RCC 7860 (cell line): Measurements from ENCODE around the gene COPS4.
"Not testable (repeated sequence)": the region's sequence is repeated elsewhere in the genome, so short reads cannot be mapped to it uniquely, and the experiment has no call there.

ENCODE experiments used
- DNase-seq: peaks from one replicate; pipeline ENCODE4 v3.0.0-alpha.2; 2015; ENCODE audit warnings: low spot score
- FAIRE-seq: peaks from 2 replicates; lab custom pipeline; 2012; peaks lifted over from hg19 to GRCh38; lab: Jason Lieb, UNC

The COPS4 gene

DNA sequence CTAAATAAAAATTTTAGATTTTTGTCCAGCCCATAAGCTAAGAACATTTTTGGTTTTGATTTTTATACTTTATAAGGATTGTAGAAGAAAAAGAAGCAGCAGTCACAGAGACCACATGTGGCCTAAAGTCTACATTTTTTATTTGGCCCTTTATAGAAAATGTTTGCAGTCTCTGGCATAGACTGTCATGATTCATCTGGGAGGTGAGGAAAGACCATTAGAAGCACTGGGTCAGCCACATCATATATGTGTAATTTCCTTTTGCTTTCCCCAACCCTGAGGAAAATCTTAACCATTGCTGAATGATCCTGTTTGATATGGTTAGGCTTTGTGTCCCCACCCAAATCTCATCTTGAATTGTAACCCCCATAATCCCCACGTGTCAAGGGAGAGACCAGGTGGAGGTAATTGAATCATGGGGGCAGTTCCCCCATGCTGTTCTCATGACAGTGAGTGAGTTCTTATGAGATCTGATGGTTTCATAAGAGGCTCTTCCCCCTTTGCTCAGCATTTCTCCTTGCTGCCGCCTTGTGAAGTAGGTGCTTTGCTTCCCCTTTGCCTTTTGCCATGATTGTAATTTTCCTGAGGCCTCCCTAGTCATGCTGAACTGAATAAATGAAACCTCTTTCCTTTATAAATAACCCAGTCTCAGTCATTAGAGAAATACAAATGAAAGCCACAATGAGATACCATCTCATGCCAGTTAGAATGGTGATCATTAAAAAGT lies 12.1 kb upstream of the COPS4 start:
- DNase-seq (no peak), FAIRE-seq (no peak)

DNA sequence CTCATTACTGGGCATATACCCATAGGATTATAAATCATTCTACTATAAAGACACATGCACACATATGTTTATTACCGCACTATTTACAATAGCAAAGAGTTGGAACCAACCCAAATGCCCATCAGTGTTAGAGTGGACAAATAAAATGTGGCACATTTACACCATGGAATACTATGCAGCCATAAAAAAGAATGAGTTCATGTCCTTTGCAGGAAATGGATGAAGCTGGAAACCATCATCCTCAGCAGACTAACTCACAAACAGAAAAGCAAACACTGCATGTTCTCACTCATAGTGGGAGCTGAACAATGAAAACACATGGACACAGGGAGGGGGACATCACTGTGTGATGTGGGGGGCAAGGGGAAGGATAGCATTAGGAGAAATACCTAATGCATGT lies 11.4 kb upstream of the COPS4 start:
- not testable (repeated sequence) for FAIRE-seq, DNase-seq

DNA sequence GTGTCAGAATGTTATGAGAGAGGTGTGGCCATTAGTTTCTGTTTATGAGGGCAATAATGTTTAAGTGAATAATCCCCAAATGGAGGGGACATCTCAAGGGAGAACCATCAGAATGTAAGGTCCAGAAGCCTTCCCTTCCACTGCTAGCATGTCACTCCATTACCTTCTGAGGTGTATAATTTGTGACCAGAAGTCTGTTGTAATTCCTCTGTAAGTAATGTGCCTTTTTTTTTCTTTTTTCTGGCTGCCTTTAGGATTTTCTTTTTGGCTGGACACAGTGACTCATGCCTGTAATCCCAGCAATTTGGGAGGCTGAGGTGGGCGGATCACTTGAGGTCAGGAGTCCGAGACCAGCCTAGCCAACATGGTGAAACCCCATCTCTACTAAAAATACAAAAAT lies 10.8 kb upstream of the COPS4 start:
- DNase-seq (no peak), FAIRE-seq (no peak)

DNA sequence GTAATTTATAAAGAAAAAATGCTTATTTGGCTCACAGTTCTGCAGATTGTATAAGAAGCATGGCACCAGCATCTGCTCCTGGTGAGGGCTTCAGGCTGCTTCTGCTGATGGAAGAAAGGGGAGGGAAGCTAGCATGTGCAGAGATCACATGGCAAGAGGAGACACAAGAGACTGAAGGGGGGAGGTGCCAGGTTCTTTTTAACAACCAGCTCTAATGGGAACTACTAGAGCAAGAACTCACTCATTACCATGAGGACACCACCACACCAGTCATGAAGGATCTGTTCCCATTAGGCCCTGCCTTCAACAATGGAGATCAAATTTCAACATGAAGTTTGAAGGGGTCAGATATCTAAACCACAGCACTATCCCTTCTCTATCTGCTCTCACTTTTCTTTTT lies 9.4 kb upstream of the COPS4 start:
- FAIRE-seq = peak; percentile 34

GRCh38 chr4:83028976-83029375 lies 6.0 kb upstream of the COPS4 start:
- DNase-seq = no peak
- FAIRE-seq = no peak

More for the DNA sequence above, 9.4 kb upstream of the COPS4 start:
- DNase-seq = peak; percentile 33

- no peak for FAIRE-seq
- no peak for DNase-seq
These were observed 5.3 kb upstream of the COPS4 start for GRCh38 chr4:83029688-83030087.

DNA sequence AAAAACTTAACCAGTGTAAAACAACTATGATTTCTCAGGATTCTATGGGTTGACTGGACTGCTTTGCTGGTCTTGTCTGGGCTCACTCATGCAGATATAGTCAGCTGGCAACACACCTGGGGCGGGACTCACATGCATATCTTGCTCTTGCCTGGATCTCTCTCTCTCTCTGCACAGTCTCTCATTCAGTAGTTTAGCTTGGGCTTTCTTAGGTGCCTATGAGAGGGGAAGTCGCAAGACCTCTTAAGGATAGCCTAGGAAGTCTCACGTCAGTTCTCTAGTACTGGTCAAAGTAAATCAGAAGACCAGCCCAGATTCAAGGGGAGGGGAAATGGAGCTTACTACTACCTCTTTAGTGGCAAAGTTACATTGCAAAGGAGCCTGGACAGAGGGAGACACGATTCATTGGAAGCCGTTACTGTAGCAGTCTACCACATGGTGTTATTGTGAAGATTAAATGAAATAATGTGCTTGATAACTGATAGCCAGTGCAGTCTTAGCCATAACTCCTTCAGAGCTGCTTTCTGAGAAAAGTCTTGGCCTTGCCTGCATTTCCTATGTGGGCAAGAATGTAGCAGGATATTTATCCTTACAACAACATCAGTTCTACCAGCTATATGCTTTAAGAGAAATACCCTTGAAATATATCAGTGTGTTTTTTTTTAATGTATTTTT lies 2.1 kb downstream of the COPS4 start:
- FAIRE-seq = no peak
- DNase-seq = no peak

GRCh38 chr4:83040269-83040668 lies 5.3 kb downstream of the COPS4 start:
- FAIRE-seq = no peak
- no peak for DNase-seq

DNA sequence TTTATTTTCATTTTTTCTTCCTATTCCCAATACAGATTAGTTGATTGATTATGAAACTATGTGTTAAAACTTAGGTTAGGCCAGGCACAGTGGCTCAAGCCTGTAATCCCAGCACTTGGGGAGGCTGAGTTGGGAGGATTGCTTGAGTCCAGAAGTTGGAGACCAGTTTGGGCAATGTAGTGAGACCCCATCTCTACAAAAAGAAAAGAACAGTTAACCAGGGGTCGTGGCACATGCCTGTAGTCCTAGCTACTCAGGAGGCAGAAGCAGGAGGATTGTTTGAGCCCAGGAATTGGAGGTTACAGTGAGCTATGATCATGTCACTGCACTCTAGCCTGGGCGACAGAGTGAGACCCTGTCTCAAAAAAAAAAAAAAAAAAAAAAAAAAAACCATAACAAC lies 8.2 kb downstream of the COPS4 start:
- not testable (repeated sequence) for DNase-seq, FAIRE-seq

DNA sequence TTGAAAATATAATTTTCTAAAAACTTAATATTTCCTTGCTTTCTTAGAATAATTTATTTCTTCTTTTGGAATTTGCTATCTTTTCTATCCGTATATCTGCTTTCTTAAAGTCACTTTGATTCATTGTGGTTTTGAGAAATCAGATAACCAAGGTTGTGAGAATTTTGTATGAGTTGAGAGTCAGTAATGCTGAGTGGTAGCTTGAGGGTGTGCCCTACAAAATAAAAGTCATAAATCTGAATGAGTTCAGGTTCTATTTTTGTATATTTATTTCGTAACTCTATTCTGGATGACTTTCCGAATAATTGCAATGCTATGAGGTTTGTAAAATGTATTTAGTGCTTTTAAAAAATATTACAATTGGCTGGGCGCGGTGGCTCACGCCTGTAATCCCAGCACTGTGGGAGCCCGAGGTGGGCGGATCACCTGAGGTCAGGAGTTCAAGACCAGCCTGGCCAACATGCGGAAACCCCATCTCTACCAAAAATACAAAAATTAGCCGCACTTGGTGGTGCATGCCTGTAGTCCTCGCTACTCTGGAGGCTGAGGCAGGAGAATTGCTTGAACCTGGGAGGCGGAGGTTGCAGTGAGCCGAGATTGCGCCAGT lies 8.9 kb downstream of the COPS4 start:
- DNase-seq = no peak
- FAIRE-seq = no peak

DNA sequence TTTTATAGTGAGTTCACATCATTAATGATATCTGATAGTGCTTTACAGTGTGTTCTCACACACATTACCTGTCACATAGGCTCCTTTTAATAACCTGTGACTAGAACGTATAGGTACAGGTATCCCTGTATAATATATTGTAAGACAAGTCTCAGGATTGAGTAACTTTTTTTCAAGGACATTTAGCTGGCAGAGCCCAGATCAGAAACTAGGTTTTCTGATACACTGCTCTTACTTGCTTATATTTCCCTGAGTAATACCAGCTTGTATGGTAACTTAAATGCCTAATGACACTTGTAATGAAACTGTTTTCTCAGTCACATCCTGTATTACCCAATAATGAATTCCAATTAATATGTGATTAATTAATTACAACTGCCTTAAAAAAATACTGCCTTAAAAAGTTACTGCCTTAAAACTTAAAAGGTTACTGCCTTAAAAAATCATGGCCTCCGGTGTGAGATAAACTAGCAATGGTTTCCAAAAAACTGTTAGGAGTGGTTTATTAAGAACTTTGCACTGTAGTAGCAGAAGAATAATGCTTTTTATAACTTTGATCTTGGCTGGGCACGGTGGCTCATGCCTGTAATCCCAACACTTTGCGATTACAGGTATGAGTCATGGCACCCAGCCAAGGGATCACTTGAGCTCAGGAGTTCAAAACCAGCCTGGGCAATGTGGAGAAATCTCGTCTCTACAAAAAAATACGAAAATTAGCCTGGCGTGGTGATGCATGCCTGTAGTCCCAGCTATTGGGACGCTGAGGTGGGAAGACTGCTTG lies 11.9 kb downstream of the COPS4 start:
- no peak for DNase-seq
- FAIRE-seq = no peak

GRCh38 chr4:83048781-83049180 lies 13.8 kb downstream of the COPS4 start:
- FAIRE-seq = not testable (repeated sequence)

DNA sequence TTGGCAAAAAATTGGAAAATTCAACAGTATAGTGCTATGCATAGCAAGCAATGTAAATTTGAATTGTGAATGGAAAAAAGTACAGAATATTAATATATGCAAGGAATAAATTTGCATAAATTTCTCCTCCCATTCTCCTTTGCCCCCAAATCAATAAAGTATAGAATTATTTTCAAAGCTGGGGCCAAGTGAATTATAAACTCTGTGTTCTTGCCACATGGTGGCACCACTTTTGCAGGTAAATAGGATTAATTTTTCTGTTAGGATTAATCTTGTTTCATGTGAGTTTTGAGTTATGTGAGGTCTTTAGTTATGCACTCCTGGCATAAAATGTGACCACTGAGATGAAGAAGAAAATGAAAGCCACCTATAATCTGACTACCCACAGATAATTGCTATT lies 19.9 kb downstream of the COPS4 start:
- FAIRE-seq (peak; percentile 18), DNase-seq (peak; percentile 16)

More at GRCh38 chr4:83048781-83049180, 13.8 kb downstream of the COPS4 start:
- not testable (repeated sequence) for DNase-seq

DNA sequence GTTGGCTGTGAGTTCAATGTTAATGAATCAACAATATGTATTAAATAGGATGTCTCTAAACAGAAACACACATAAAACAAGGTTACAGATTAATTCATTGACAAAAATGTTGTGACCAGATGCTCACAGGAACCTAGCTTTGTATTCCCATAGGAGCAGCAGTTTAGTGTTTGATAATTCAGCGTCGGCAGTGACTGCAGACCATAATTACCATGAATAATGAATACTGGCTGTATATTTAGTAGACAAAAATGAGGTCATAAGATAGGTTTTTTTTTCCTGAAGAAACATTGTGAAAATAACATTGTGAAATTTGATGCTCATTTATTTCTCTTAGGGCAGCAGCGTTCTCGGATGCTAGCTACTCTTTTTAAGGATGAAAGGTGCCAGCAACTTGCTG lies 27.8 kb downstream of the COPS4 start:
- FAIRE-seq (no peak), DNase-seq (no peak)

- no peak for FAIRE-seq
These were observed 30.3 kb downstream of the COPS4 start for GRCh38 chr4:83065266-83065665.

DNA sequence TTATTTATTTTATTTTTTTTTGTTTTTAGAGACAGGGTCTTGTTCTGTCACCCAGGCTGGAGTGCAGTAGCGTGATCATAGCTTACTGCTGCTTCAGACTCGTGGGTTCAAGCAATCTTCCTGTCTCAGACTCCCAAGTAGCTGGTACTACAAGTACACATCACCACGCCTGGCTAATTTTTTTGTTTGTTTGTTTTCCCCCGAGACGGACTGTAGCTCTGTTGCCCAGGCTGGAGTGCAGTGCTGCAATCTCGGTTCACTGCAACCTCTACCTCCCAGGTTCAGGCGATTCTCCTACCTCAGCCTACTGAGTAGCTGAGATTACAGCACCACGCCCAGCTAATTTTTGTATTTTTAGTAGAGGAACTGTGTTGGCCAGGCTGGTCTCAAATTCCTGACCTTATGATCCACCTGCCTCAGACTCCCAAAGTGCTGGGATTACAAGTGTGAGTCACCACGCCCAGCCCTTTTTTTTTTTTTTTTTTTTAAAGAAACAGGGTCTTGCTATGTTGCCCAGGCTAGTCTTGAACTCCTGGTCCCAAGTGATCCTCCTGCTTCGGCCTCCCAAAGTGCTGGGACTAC lies 32.2 kb downstream of the COPS4 start:
- DNase-seq (no peak), FAIRE-seq (no peak)

More at GRCh38 chr4:83065266-83065665, 30.3 kb downstream of the COPS4 start:
- DNase-seq = no peak

- DNase-seq (no peak), FAIRE-seq (no peak)
These were observed 36.1 kb downstream of the COPS4 start for GRCh38 chr4:83071116-83071515.

GRCh38 chr4:83074086-83074704 lies 39.2 kb downstream of the COPS4 start:
- DNase-seq (peak; percentile 40), FAIRE-seq (peak; percentile 66)

GRCh38 chr4:83074783-83075182 lies 39.8 kb downstream of the COPS4 start:
- FAIRE-seq = not testable (repeated sequence)

More at GRCh38 chr4:83074783-83075182, 39.8 kb downstream of the COPS4 start:
- not testable (repeated sequence) for DNase-seq
